Activated CD8-positive, alpha-beta memory T cell treated with anti-CD3 and anti-CD28 coated beads, Interleukin-2, amount 50 U/mL, for 4 hours (primary cell): ENCODE results near the gene RARS1.

ENCODE experiments used
- DNase-seq: peaks from one replicate; pipeline ENCODE4 v3.0.0-alpha.2; 2020

RARS1 gene

DNA sequence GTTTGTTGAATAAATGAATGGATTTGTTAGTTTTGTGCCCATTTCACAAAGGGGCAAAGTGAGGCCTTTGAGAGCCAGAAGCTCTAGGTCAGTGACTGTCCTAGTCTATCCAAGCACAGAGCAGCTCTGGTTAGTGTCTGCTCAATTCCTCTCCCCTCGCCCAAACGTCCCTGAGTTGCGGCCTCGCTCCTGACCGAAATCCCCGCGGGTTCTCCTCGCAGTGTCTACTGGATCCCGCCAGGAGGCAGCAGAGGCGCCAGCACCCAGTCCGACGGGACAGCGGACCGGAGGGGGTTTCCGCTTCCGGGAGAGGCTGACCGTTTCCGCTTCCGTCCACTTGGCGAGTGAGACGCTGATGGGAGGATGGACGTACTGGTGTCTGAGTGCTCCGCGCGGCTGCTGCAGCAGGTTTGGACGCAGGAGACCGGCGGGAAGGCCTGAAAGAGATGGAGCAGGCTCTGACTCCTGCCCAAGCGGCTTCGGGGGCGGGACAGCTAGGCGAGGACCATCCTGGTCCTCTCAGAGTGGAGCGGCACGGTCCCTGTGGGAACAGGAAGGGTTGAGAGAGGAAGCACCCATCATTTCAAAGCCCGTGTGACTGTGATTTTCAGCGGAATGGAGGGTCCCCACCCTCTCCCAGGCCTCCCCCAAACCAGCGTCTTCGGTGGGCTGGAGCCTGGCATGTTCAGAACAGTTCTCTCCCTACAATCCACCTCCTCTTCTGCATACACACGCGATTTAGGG is at the start of gene RARS1:
RARS1 (plus strand) TSS at position 336 of the 744 bp plus-strand sequence; CDS start at position 364, 28 bp downstream.
- DNase-seq, result peak; percentile 89

DNA sequence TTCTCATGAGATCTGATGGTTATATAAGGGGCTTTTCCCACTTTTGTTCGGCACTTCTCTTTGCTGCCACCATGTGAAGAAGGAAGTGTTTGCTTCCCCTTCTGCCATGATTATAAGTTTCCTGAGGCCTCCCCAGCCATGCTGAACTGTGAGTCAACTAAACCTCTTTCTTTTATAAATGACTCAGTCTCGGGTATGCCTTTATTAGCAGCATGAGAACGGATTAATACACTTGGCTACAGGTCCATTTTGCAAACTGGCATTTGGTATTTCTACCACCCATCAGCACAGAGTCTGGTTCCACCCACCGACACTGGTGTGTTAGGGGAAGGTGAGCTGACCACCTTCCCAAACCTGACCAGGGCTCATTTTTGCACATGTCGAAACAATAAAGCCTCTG is 47.9 kb upstream of the RARS1 start:
- DNase-seq, result no peak

DNA sequence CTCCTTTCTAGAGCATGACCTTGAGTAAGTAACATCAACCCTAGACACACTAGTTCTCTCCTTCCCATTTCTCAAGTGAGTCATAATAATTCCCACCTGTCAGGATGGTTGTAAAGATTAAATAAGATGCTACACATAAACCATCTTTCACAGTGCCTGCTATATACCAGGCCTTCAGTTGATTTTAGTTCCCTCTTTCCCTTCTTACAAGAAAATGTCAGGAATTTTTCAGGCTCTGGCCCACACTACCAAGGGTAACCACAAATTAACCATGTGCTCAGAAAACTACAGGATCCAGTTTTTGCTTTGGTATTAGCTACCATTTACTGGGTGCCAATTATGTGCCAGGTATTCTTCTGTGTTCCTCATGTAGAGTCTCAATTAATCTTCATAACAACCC is 42.7 kb upstream of the RARS1 start:
- DNase-seq, result no peak

- no peak for DNase-seq
Observed at GRCh38 chr5:168443950-168444700, 42.1 kb upstream of the RARS1 start.

DNA sequence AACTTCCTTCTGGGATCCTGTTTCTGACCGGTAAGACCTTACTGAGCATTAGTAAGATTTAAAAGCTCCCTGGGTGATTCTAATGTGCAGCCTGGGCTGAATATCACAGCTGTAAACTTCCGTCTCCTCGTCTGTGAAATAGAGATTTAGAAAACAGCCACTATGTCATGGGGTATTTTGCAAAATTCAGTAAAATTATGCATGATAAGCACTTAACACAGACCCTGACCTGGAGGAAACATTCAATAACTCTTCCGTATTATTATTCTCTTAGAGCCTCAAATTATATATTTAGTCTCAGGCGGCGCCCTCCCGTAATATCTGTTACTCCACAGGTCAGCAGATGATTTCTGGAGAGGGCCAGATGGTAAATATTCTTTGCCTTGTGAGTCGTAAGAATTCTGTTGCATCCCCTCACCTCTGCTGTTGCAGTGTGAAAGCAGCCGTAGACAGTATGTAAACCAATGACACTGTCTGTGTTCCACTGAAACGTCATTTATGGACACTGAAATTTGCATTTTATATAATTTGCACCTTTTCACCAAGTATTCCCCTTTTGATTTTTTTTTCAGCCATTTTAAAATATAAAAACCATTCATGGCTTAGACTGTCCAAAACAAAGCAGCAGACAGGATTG is 39.2 kb upstream of the RARS1 start:
- DNase-seq, result no peak

GRCh38 chr5:168447808-168448207 is 38.5 kb upstream of the RARS1 start:
- no peak for DNase-seq

DNA sequence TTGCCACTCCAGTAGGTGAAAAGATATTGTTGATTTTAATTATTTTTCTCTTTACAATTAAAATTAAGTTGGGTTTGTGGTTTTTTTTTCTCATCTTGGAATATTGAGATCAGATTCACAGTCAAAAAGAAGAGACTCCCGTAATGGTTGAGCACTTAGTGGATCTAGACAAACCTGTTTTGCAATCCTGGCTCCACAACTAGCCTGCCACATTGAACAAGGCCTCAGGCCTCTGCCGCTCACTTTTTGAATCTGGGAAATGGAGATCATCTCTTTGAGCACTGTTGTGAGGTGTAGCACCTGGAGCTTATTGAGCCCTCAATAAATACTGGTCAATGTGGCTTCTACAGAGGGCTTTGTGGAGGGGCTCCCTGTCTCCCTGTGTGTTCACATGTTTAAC is 37.1 kb upstream of the RARS1 start:
- no peak for DNase-seq

DNA sequence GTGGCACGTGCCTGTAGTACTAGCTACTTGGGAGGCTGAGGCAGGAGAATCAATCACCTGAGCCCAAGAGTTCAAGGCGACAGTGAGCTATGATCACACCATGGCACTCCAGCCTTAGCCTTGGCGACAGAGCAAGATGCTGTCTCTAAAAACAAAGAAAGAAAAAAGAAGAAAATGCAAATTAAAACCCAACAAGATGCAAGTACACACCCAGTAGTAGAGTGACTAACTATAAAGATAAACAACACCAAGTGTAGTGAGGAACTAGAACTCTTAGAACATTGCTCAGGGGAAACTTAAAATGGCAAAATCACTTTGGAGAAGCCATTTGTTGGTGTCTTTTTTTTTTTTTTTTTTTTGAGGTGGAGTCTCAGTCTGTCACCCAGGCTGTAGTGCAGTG is 34.7 kb upstream of the RARS1 start:
- no peak for DNase-seq

GRCh38 chr5:168455201-168455600 is 31.1 kb upstream of the RARS1 start:
- DNase-seq, result no peak

DNA sequence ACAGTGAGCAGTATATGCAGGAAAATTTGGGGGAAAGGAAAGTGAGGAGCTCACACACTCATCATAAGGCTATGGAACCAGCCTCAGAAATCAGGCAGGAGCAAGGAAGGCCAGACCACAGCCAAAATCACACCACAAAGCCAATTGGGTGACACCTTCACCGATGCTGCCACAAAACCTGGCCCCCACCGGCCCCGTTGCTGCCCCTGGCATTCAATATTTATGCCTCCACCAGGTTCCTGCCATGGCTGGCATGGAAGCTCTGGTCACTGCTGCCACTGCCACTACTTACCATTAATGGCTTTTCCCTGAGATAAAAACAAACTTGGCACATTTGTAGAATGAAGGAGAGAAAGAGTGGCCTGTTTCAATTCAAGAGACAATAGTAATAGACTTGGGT is 28.7 kb upstream of the RARS1 start:
- DNase-seq, result no peak

DNA sequence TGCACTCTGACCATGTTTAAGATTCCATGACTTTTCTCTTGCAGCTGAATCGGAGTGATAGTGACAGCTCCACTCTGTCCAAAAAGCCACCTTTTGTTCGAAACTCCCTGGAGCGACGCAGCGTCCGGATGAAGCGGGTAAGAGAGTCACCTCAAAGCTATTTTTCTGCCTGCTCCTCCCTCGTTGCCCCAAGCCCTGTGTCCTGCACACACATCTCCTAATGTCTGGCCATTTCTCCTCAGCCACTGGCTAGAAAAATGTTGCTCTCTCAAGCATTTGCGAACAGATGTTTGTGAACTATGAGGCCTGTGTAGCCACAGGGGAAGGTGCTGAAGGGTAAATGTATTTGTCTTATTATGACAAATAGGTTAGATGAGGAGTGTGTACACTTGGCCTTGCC is 25.7 kb upstream of the RARS1 start:
- no peak for DNase-seq

DNA sequence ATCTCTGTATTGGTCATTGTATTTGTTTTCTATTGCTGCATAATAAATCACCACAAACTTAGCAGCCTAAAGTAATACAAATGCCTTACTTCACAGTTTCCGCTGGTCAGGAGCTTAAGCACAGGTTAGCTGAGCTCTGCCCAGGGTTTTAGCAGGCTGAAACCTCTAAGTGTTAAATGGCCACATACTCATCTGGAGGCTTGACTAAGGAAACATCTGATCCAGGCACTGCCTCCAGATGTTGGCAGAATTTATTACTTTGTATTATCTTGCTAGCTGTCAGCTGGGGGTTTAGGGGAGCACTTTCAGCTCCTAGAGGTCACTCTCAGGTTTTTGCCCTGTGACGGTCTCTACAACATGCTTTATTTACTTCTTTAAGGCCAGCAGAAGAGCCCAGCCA is 23.2 kb upstream of the RARS1 start:
- DNase-seq, result no peak

DNA sequence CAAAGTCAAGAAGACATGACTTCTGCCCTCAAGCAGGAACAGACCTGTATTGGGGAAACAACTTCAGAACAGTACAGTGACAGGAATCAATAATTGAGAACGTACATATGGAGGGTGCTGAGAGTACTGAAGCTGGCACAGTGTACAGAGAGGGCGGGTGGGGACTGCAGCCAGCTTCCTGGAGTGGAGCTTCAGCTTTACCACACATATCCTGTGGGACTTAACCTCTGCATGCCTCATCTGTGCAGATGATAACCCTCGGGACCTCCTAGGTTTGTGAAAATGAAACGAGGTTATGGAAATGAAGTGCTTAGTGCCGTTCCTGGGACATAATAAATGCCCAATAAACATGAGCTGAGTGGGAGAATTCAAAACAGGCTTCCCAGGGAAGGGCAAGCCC is 22.1 kb upstream of the RARS1 start:
- DNase-seq, result no peak

DNA sequence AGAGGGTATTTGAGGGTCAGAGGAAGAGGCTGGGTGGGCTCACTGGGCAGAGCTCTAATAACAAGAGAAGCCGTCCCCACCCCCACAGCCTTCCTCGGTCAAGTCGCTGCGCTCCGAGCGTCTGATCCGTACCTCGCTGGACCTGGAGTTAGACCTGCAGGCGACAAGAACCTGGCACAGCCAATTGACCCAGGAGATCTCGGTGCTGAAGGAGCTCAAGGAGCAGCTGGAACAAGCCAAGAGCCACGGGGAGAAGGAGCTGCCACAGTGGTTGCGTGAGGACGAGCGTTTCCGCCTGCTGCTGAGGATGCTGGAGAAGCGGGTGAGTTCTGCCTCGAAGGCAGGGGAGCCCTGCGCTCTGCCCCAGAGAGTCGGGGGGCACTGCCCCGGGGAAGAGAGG is 21.6 kb upstream of the RARS1 start:
- DNase-seq, result no peak

DNA sequence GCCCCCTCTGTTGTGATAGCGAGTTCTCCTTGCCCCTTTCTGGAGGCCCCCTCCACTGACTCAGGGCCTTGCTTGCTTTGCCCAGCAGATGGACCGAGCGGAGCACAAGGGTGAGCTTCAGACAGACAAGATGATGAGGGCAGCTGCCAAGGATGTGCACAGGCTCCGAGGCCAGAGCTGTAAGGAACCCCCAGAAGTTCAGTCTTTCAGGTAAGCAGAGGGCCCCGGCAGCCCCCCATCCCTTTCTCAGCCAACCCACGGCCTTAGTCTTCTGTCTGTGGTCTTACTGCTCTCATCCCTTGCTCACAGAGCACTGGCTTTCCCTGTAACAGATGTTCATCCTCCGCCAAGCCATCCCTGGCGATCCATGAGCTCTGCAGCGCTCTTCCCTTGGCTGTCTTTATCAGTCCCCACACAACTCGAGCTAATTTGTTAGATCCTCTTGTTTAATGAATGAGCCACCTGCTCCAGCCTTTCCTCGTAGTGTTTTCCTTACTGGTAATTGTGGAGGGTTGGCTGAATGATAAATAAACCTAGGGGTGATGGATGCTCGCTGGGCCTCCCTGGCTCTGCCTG is 18.4 kb upstream of the RARS1 start:
- no peak for DNase-seq

- DNase-seq, result no peak
Observed at GRCh38 chr5:168468836-168469235, 17.4 kb upstream of the RARS1 start.

DNA sequence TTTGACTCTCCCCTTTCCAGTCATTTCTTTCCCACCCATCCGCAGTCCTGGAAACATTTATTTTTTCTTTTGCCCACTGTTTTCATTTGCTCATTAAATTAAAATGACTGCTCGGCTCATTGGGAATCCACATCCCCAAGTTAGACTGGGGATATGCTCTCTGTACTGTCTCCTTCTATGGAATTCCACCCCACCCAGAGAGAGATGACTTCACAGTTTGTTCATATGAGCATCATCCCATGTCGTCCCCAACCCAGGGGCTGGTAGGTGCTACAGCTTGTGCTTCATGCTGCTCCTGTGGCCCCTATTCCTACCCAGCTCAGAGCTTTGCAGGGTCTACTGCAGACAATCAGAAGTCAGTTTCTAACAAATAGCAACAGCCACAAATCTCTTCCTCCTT is 16.5 kb upstream of the RARS1 start:
- no peak for DNase-seq

GRCh38 chr5:168471785-168472184 is 14.5 kb upstream of the RARS1 start:
- DNase-seq, result no peak

DNA sequence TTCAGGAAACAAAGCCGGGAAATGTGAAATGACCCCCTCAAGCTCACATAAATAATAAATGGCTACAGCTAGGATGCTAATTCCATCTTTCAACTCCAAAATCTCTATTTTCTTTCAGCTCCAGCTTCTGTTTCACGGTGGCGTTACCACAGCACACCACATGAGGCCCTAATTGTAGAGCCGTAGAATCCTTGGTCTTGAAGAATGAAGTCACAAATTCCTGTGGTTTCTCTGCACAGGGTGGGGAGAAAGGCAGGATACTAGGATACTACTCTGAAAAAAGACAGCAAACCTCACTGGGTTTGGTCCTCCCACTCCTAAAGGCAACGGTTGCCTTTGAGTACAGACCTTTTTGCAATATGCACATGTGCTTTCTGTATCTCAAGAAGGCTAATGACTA is 13.9 kb upstream of the RARS1 start:
- no peak for DNase-seq

DNA sequence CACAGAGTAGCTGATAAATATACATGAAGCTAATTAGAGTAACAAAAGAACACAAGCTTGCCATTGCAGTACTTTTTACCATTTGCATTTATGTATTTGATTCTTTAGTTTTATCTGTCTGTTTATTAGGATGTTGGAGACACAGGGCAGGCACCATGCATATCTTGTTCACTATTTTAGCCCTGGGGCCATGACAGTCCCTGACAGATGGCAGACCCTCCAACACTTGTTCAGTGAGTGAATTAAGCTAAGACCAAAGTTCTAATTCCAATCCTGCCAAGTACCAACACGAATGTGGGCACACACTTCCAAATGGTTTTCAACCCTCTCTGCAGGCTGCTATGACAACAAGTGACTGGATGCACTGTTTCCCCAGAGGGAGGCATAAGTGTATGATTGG is 12.0 kb upstream of the RARS1 start:
- DNase-seq, result no peak

GRCh38 chr5:168477060-168477459 is 9.2 kb upstream of the RARS1 start:
- DNase-seq, result no peak

- no peak for DNase-seq
Observed at GRCh38 chr5:168479166-168479565, 7.1 kb upstream of the RARS1 start.

GRCh38 chr5:168480601-168481000 is 5.7 kb upstream of the RARS1 start:
- no peak for DNase-seq

DNA sequence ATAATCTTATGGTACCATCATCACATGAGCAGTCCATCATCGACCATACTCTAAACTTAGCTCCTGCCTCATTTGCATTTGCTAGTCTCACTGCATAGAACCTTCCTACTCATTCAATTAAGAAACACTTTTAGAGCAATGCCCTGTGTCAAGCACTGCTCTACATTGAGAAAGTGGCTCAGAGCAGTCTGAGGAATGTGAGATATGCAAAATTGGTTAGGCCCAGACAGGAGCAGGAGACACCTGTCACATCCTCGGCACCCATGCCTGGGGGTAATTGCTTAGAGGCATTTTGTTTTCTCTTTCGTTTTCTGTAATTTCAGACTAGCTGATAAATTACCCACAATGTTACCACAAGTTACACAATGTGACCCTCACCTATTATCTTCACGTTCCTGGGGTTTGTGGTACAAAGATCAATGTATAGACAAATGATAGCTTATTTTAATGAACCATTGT is 4.9 kb upstream of the RARS1 start:
- DNase-seq, result no peak
